Activated naive CD4-positive, alpha-beta T cell treated with anti-CD3 and anti-CD28 coated beads, Interleukin-2, amount 10 ng/mL, durations not matched to agents 7 days and 5 days (primary cell): ENCODE measurements around the gene NOTUM.

ENCODE experiments used
- CTCF ChIA-PET: fragments of 350-600 bp; sonication (Branson Sonifier 250); formaldehyde crosslinking; loops from one replicate; lab custom pipeline; 2021; ENCODE audit warnings: antibody characterized with exemption; lab: Charles Lee
- DNase-seq: peaks from one replicate; pipeline ENCODE4 v3.0.0-alpha.2; 2020
- H3K27ac Mint-ChIP-seq: one replicate; pipeline ENCODE4 v1.8.0; 2021; ENCODE audit warnings: mild to moderate bottlenecking, moderate library complexity, mixed read lengths
- H3K27me3 Mint-ChIP-seq: one replicate; pipeline ENCODE4 v1.8.0; 2021; ENCODE audit warnings: mild to moderate bottlenecking, mixed read lengths
- H3K36me3 Mint-ChIP-seq: one replicate; pipeline ENCODE4 v1.8.0; 2021; ENCODE audit warnings: mixed read lengths
- H3K4me1 Mint-ChIP-seq: one replicate; pipeline ENCODE4 v1.8.0; 2021; ENCODE audit warnings: mixed read lengths
- H3K4me3 Mint-ChIP-seq: one replicate; pipeline ENCODE4 v1.8.0; 2021; ENCODE audit warnings: mild to moderate bottlenecking, moderate library complexity, mixed read lengths
- H3K9me3 Mint-ChIP-seq: one replicate; pipeline ENCODE4 v1.8.0; 2021; ENCODE audit warnings: mixed read lengths

The NOTUM gene

DNA sequence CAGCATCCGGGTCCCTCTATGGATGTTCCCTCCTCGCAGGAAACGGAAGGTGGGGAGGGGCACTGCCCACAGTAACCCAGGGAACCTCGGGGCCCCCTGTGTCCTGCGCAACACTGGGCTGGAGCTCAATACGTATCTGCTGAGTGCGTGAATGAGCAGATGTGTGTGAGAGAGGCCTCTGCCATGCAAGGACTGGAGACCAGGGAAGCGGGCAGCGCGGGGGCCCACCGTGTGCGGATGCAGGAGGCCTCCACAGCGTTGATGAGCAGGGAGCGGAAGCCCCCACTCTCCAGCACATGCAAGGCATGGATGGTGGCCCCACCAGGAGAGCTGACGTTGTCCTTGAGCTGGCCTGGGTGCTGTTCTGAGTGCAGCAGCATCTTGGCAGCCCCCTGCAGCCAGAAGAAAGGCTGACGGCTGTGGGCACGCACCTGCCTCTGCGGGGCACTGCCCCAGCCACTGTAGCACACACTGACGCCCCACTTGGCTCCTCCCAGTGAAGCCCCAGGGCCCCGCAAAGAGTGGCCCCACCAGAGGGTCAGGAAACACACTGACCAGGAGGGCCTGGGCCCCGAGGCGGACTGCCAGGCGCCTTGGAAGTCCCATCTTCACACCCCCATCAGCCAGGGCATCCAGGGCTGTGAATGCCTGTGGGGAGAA, 26.8 kb downstream of the NOTUM start:
- DNase-seq: no peak
- CTCF ChIA-PET: no interaction called here
- H3K4me3 Mint-ChIP-seq: no peak overlapping the region

GRCh38 chr17:81933178-81933699, 27.7 kb downstream of the NOTUM start:
- Mint-ChIP-seq H3K9me3 (no peaks in the 10 kb centered on the region), H3K27ac (no peak overlapping the region), H3K36me3 (no peaks in the 10 kb centered on the region), H3K4me1 (peaks cover 28% of the 10 kb centered on the region), H3K4me3 (no peak overlapping the region), H3K27me3 (peaks cover 37% of the 10 kb centered on the region)
- no peak for DNase-seq
- CTCF ChIA-PET: no interaction called here

More for the DNA sequence above, 26.8 kb downstream of the NOTUM start:
- Mint-ChIP-seq H3K27me3 (peaks cover 28% of the 10 kb centered on the region), H3K4me1 (peaks cover 22% of the 10 kb centered on the region), H3K36me3 (no peaks in the 10 kb centered on the region), H3K27ac (no peak overlapping the region), H3K9me3 (no peaks in the 10 kb centered on the region)

DNA sequence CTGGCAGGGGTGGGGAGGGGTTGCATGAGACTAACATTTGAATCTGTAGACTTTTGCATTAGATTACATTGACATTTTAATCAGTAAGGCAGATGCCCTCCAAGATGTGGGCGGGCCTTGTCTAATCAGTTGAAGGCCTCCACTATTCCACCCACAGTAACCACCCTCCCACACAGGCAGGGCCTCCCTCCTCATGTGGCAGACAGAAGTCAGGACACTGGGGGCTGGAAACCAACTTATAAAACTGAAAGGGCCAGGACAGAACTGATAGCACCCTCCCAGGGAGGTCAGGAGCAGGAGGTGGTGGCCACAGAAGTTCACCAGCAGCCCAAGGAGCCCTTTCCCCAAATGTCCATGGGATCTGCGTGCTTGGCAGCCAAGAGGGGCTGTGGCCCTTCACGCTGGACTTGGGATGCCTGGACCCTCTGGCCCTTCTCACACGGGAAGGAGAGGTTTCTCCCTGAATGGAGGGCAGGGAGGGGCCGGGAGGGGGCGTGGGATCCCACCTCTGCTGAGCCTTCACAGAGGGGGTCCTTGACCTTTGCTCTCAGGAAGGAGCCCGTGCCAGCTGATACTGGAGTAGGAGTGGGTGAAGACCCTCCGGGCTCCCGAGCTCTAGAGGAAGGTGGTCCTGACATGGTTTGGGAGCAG, 28.5 kb downstream of the NOTUM start:
- Mint-ChIP-seq H3K36me3 (no peaks in the 10 kb centered on the region), H3K9me3 (no peaks in the 10 kb centered on the region), H3K4me1 (peaks cover 20% of the 10 kb centered on the region), H3K27me3 (peaks cover 39% of the 10 kb centered on the region), H3K27ac (peak overlapping the region; percentile 24), H3K4me3 (no peak overlapping the region)
- no peak for DNase-seq
- CTCF ChIA-PET: no interaction called here

DNA sequence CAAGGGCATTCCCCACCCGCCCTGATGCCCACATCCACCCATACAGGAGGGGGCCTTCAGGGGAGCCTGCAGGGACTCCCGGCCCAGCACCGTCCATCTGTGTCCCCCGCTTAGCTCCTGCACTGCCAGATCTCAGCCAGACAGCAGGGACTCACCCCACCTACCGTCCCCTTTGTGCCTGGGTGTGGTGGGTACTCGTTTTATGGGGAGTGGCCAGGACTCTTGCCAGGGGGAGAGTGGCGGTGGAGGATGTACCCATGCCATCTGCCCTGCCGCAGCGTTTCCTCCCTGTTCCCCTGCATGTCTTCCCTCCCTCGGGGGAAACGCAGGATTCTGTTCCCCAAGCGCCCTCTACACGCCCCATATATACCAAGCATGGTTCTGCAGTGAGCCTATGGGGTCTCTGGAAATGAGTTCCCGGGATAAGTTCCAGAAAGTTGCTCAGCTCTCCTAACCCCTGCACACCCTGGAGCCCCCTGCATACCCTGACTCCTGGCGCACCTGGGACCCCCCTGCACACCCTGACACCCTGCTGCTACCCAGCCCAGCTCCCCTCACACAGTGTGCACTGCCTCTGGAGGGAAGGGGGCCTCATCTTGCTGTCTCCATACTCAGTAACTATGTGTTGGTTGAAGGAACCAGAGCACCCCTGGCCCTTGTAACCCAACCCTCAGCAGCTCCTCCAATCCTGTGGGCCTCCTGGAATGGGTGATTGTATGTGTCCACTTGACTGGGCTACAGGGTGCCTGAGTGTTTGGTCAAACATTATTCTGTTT, 29.2 kb downstream of the NOTUM start:
- Mint-ChIP-seq H3K9me3 (no peaks in the 10 kb centered on the region), H3K27ac (no peak overlapping the region), H3K27me3 (peaks cover 39% of the 10 kb centered on the region), H3K36me3 (no peaks in the 10 kb centered on the region), H3K4me3 (no peak overlapping the region), H3K4me1 (peaks cover 20% of the 10 kb centered on the region)
- CTCF ChIA-PET: no interaction called here
- no peak for DNase-seq

DNA sequence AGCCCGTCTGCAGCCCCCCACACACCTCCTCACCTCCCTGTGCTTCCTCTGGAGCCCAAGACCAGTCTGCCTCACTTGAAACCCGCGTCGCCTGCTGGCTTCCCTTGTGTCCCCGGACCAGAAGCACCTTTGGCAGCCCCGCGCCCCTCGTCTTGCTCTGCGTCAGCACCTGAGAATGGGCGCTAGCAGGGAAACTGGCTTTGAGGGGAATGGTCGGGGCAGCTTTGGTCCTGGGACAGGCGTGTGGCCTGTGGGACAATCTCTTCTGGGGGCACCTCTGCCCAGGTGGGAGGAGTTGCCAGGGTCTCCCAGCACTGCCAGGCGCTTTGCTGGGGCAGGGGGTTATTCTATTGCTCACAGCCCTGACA, 29.8 kb downstream of the NOTUM start:
- peaks cover 20% of the 10 kb centered on the region for H3K4me1 Mint-ChIP-seq
- H3K36me3 Mint-ChIP-seq: no peaks in the 10 kb centered on the region
- H3K27ac Mint-ChIP-seq: peak overlapping the region; percentile 17
- DNase-seq: no peak
- no peaks in the 10 kb centered on the region for H3K9me3 Mint-ChIP-seq
- H3K4me3 Mint-ChIP-seq: peak overlapping the region; percentile 15
- peaks cover 39% of the 10 kb centered on the region for H3K27me3 Mint-ChIP-seq
- CTCF ChIA-PET: no interaction called here

DNA sequence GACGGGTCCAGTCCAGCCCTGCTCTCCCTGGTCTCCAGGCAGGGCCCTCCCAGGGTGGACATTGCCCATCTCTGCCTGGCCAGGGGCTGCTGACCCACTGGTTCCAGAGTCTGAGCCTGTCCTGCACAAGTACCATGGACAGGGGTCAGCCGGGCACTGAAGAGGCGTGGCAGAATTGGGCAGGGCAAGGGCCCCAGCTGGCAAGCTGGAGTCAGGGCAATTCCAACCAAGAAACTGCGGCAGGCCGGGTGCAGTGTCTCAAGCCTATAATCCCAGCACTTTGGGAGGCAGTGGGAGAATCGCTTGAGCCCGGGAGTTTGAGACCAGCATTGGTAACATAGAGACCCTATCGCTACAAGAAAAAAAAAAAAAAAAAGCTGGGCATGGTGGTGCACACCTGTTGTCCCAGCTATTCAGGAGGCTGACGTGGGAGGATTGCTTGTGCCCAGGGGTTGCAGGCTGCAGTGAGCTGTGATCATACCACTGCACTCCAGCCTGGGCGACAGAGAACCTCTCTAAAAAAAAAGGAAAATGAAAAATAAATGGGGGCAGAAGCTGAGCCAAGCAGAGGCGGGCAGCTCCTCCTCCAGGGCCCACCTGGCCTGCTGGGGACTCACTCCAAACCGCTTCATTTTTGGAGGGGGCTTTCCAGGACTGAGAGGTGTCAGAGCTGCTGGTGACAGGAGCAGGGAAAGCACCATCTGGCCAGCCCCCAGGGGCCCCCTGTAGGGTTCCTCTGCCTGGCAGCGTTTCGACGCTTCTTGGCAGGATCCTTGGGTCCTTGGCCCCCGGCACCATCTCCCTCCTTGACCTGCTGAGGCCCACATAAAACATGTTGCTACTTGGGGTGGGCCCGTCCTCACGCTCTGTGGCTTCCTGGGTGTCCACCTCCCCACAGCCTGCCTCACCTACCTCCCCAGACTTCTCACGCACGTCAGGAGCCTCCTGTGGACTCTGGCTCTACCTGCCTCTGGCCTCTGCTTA, 30.6 kb downstream of the NOTUM start:
- Mint-ChIP-seq H3K9me3 (no peaks in the 10 kb centered on the region), H3K4me1 (peaks cover 21% of the 10 kb centered on the region), H3K27ac (peak overlapping the region; percentile 49), H3K36me3 (no peaks in the 10 kb centered on the region), H3K4me3 (peak overlapping the region; percentile 15), H3K27me3 (peaks cover 39% of the 10 kb centered on the region)
- DNase-seq: no peak
- CTCF ChIA-PET: no interaction called here

DNA sequence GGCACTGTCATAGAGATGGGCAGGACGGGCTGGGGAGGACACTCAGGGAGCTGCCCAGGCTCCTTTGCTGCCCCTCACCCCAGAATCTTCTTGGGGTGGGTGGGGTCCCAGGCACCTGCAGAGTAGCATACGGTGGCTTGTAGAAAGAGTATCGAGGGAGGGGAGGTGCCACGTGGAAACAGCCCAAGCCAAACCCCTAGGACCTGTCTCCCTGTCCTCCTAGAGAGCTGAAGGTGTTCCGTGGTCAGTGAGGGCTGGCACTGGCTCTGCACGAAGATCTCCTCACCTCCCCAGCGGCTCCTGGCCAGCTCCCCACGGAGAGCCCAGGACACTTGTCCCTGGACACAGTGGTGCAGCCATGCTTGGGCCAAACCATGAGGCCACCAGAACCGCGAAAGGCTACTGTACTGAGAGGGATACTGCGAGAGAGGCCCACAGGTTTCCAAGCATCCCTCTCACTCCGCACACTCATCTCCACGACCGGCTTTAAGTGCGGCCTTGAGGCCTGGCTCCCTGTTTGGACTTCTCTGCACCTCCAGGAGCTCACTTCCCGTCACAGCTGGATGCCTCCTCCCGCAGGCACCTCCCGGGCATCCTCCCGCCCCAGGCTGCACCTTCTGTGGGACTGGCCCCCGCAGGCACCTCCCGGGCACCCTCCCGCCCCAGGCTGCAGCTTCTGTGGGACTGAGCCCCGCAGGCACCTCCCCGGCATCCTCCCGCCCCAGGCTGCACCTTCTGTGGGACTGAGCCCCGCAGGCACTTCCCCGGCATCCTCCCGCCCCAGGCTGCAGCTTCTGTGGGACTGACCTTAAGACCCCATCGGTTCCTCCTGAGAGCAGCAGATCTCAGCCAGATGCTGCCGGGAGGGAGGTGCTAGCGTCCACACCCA, 31.5 kb downstream of the NOTUM start:
- Mint-ChIP-seq H3K27ac (no peak overlapping the region), H3K4me1 (peaks cover 31% of the 10 kb centered on the region), H3K4me3 (peak overlapping the region; percentile 49), H3K36me3 (no peaks in the 10 kb centered on the region), H3K27me3 (peaks cover 39% of the 10 kb centered on the region), H3K9me3 (no peaks in the 10 kb centered on the region)
- DNase-seq: no peak
- CTCF ChIA-PET: no interaction called here

DNA sequence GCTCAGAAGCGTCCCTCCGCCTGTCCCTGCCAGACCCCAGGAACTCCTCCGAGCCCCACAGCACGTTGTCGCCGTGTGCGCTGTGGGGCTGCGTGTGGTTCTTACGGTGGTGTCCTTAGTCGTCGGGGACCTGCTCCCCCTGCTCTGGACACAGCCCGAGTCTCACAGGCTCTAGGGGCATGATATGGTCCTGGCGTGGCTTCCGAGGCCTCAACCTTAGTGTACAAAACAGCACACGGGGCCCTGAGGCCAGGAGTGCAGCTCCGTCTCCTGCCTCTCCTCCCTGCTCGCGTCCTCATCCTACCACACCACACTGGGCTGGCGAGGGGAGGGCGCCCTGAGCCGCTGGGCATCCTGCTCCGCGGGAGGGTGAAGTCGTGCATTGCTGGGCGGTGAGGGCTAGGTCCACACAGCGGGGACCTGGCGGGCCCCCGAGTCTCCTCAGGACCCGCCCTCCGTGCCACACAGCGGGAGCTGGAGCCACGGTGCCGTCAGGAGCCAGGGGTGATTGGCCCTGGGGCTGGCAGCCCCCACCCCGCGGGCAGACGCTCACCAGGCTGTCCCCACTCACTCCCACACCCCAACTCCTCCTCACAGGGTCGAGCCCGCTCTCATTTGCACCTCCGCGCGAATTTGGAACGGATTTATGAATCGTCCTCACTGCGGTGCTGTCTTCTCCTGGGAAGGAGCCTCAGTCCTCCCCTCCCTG, 32.3 kb downstream of the NOTUM start:
- H3K4me3 Mint-ChIP-seq: peak overlapping the region; percentile 58
- H3K4me1 Mint-ChIP-seq: peaks cover 38% of the 10 kb centered on the region
- peaks cover 39% of the 10 kb centered on the region for H3K27me3 Mint-ChIP-seq
- DNase-seq: no peak
- no peak overlapping the region for H3K27ac Mint-ChIP-seq
- H3K36me3 Mint-ChIP-seq: no peaks in the 10 kb centered on the region
- CTCF ChIA-PET: interaction anchor here (2.3 kb wide), 1 partner anchor 12 kb away, joined by 8 read pairs; the partner anchor contains the start of gene SIRT7
- no peaks in the 10 kb centered on the region for H3K9me3 Mint-ChIP-seq

DNA sequence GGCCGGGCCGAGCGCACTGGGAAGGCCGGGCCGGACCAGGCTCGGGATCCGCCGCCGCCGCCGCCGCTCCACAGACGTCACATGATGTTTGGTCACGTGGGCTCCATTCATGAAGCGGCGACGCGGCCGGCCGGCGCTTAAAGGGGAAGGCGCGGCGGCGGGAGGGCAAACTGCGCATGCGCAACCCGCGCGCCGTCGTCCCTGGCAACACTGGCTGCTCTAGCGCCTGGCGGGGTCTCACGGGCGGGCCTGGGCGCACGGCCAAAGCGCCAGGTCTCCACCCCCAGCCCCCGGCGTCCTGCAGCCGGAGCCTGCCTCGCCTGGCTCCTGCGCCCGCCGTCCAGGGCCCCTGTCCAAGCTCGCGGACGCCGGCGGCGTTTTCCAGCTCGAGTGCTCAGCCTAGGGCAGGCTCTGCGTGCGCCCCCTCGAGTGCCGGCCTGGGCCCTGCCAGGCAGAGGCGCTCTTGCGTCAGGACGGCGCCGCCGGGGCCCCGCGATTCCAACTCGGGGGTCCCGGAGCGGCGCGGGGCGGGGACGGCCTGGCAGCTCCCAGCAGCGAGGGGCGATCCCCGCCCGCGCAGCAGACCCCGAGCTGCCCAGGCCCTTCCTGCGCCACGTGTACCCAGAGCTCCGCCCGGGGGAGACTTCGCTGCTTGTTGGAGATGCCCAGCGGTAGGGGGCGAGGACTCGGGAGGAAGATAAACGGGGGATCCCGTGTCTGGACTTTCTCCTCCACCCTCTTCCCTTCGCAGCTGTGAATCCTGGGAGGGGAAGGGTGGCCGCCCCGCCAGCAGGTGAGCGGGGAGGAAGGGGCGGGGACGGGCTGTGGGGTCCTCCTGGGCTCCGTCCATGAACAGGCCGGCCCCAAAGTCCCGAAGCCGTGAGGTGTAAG, 33.1 kb downstream of the NOTUM start, which contains the start of gene MAFG:
TSS of gene MAFG (minus strand) at position 83 of the 891 bp plus-strand sequence. CDS start 4,550 bp downstream, outside the sequence.
- Mint-ChIP-seq H3K27me3 (peaks cover 39% of the 10 kb centered on the region), H3K27ac (peak within 1 kb of the TSS; percentile 94), H3K36me3 (peaks cover under 1% of the 10 kb centered on the region), H3K4me1 (peaks cover 41% of the 10 kb centered on the region), H3K4me3 (peak within 1 kb of the TSS; percentile 88), H3K9me3 (no peaks in the 10 kb centered on the region)
- DNase-seq: peak; percentile 91
- CTCF ChIA-PET: interaction anchor here (0.8 to 2.3 kb wide), 4 partner anchors 11 to 110 kb away, joined by 3 to 8 read pairs (median 4); partner anchors contain the start of genes DCXR and SIRT7

DNA sequence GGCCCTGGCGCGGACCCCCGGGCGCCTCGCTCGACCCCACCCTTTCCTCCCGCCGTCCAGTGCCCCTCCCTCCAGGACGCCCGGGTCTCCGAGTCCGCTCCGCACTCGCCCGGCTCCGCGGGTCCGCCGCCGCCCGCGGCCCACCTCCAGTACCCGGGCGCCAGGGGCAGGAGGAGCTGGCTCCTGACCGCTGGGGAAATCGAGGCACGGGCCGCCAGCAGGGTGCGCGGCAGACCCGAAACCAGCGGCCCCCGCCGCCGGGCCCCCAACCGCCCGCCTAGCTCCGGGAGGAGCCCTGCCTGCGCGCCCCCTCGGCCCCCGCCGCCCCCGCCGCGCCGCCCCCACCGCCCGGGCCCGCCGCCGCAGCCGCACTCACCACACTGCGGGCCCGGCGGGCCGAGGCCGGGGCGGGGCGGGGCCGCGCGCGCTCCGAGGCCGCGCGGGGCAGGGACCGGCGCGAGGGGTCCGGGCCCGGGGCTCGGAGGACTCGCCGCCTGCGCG, 33.8 kb downstream of the NOTUM start:
- Mint-ChIP-seq H3K9me3 (no peaks in the 10 kb centered on the region), H3K4me1 (peaks cover 41% of the 10 kb centered on the region), H3K36me3 (peaks cover 3% of the 10 kb centered on the region), H3K27ac (peak overlapping the region; percentile 78), H3K27me3 (peaks cover 39% of the 10 kb centered on the region), H3K4me3 (peak overlapping the region; percentile 68)
- CTCF ChIA-PET: interaction anchor here (0.8 to 2.3 kb wide), 4 partner anchors 10 to 110 kb away, joined by 3 to 8 read pairs (median 4); partner anchors contain the start of genes DCXR and SIRT7
- DNase-seq: peak; percentile 45

- peaks cover 33% of the 10 kb centered on the region for H3K27me3 Mint-ChIP-seq
- CTCF ChIA-PET: interaction anchor here (1.1 to 2.3 kb wide), 2 partner anchors 9 to 223 kb away, joined by 3 to 8 read pairs; partner anchors contain the start of genes MRPL12 and SIRT7
- peak; percentile 74 for DNase-seq
- H3K36me3 Mint-ChIP-seq: peaks cover 3% of the 10 kb centered on the region
- H3K4me3 Mint-ChIP-seq: peak overlapping the region; percentile 88
- peak overlapping the region; percentile 94 for H3K27ac Mint-ChIP-seq
- H3K9me3 Mint-ChIP-seq: no peaks in the 10 kb centered on the region
- H3K4me1 Mint-ChIP-seq: peaks cover 41% of the 10 kb centered on the region
These were observed 34.4 kb downstream of the NOTUM start for GRCh38 chr17:81926451-81927151.
